Pancreas (tissue), 10 donors: ENCODE results near the gene VAC14. TPM values are rescaled to one million over a fixed set of nuclear protein-coding genes. Genes with fewer than 3 reads are reported as not detected.

Experiments
- ATAC-seq, 4 donors: fragments of 200-7000 bp; cut with Tn5 transposase; one replicate each; pipeline versions ENCODE4 v1.8.0 to v1.9.1; 2020; ENCODE audit warnings: mild to moderate bottlenecking in 4 of 4, moderate library complexity in 4 of 4
- DNase-seq, 6 donors: peaks; one replicate each; pipeline ENCODE4 v3.0.0-alpha.2; 2020
- FAIRE-seq: peaks from 2 replicates; lab custom pipeline; 2012; peaks lifted over from hg19 to GRCh38; lab: Jason Lieb, UNC
- H3K27ac ChIP-seq, 4 donors: fragments of 200-600 bp; sonication (generic); 1 replicate in 3 of 4; 2 replicates in 1 of 4; pipeline versions ENCODE4 v1.5.0 to v1.8.0; 2020
- H3K27me3 ChIP-seq, 4 donors: fragments of 200-600 bp; one replicate each; pipeline ENCODE4 v1.8.0; 2021
- H3K36me3 ChIP-seq, 3 donors: fragments of 200-600 bp; sonication (generic) in 1 of 3; one replicate each; pipeline versions ENCODE4 v1.5.0 to v1.8.0; 2020 to 2021
- H3K4me1 ChIP-seq, 3 donors: fragments of 200-600 bp; one replicate each; pipeline ENCODE4 v1.8.0; 2021
- H3K4me3 ChIP-seq, 4 donors: fragments of 200-600 bp; sonication (generic) in 2 of 4; one replicate each; pipeline versions ENCODE4 v1.5.0 to v1.8.0; 2020 to 2021
- H3K9me3 ChIP-seq, 4 donors: fragments of 200-600 bp; one replicate each; pipeline ENCODE4 v1.8.0; 2021
- CTCF ChIP-seq, 4 donors: fragments of 200-600 bp; sonication (generic) in 3 of 4; IDR thresholded peaks; one replicate each; pipeline versions ENCODE4 v1.5.0 to v1.8.0; 2021; ENCODE audit warnings: antibody characterized with exemption in 4 of 4
- WGBS, 2 donors: extraction: QIAGEN DNeasy Blood & Tissue Kit; methylation state at CpG; one replicate each; pipeline ENCODE4 v1.1.7; 2013; 5-methylcytosine and 5-hydroxymethylcytosine counted together
- intact Hi-C, 3 donors: fragments of 100-400 bp; cut with DNase I; formaldehyde crosslinking; loops; one replicate each; pipeline versions ENCODE4 v1.11.1 to v1.14.2; 2022
- polyA plus RNA-seq, 2 donors: library from polyadenylated mRNA; stranded (reverse); fragments of 200-250 nt; gene quantifications; one replicate each; pipeline ENCODE4 v1.2.3, GENCODE V29; 2013
- total RNA-seq, 6 donors: library from RNA; stranded (reverse); fragmentation: NEBNext Ultra II Directional in 4 of 6; extraction: Animal tissue kit (Norgen Biotek cat#: 25700) in 4 of 6; gene quantifications; one replicate each; pipeline versions ENCODE4 v1.2.1 to v1.2.4, GENCODE V29; 2021 to 2023
- donor health status: healthy with polysubstance abuse.
- donor health status: DM: no; HTN: no; CAD: no; lungs with moderate emphysema.
- donor health status: DM: no; HTN: no; CAD: no.
- donor health status: control.
- donor health status: control.
- donor health status: Bipolar disorder and iron deficiency.
- donor health status: DM: yes; HTN: yes; CAD: no.
- donor health status: DM: no; HTN: no; CAD: no.
- donor health status: DM: no; HTN: no; CAD: no.
- donor health status: DM: yes; HTN: yes; CAD: no.

VAC14 gene
- total and polyA plus RNA-seq, 8 donors = 9.6 to 36.3 (median 14.9) TPM

DNA sequence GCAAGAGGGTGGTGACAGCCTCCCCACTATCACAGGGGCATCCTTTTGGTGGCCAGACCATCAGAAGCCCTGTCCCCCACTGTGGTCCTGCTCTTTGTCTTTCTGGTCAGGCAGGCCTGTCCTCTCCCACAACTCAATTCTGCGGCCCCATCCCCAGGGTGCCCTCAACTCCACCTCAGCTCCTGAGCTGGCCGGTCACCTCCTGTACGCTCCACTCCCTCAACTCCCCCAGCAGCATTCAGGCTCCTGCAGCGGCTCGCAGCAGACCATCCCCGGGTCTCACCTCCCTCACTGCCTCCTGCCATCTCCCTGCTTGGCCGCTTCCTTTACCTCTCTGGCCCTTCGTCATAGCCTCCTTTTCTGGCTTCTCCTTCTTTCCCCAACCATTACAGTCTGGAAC, 71.7 kb downstream of the VAC14 start:
- Histone ChIP-seq H3K4me3 (no peak overlapping the region), H3K27ac (no peak overlapping the region), H3K36me3 (peaks cover 0 to 6% (median 2%) of the 10 kb centered on the region in 3 donors), H3K4me1 (peaks cover 0 to 3% (median 0%) of the 10 kb centered on the region in 3 donors), H3K9me3 (no peaks in the 10 kb centered on the region), H3K27me3 (no peaks in the 10 kb centered on the region)
- DNase-seq (no peak), FAIRE-seq (no peak), ATAC-seq (no peak)
- intact Hi-C loops = no loop called here
- 95 to 98% methylated on average over 8 of the region's 8 CpGs for WGBS, 2 donors
- no peak for TF ChIP-seq CTCF (IDR thresholded peaks at IDR 0.05)

GRCh38 chr16:70728150-70728549, 72.8 kb downstream of the VAC14 start:
- H3K27ac ChIP-seq = no peak overlapping the region
- FAIRE-seq (no peak), ATAC-seq (no peak), DNase-seq (no peak)
- no peak overlapping the region for H3K4me3 ChIP-seq
- no peaks in the 10 kb centered on the region for H3K27me3 ChIP-seq
- 94 to 99% methylated on average over 9 of the region's 9 CpGs for WGBS, 2 donors
- intact Hi-C loops = no loop called here
- no peaks in the 10 kb centered on the region for H3K9me3 ChIP-seq
- TF ChIP-seq CTCF (IDR thresholded peaks at IDR 0.05) = no peak
- peaks cover 0 to 3% (median 0%) of the 10 kb centered on the region in 3 donors for H3K4me1 ChIP-seq
- H3K36me3 ChIP-seq = peaks cover 0 to 6% (median 2%) of the 10 kb centered on the region in 3 donors

- intact Hi-C loops = no loop called here
- no peak for FAIRE-seq
- DNase-seq = no peak
- H3K4me3 ChIP-seq = no peak overlapping the region
- H3K4me1 ChIP-seq = peaks cover 0 to 3% (median 0%) of the 10 kb centered on the region in 3 donors
- no peak for TF ChIP-seq CTCF (IDR thresholded peaks at IDR 0.05)
- 81 to 84% methylated on average over 9 of the region's 9 CpGs for WGBS, 2 donors
- peaks cover 0 to 6% (median 2%) of the 10 kb centered on the region in 3 donors for H3K36me3 ChIP-seq
- no peak for ATAC-seq
- H3K9me3 ChIP-seq = no peaks in the 10 kb centered on the region
- no peaks in the 10 kb centered on the region for H3K27me3 ChIP-seq
- peak overlapping the region in 2 of 4 donors; percentile 71 to 75 for H3K27ac ChIP-seq
These were observed 74.0 kb downstream of the VAC14 start for GRCh38 chr16:70726892-70727361.

GRCh38 chr16:70725912-70726828, 74.8 kb downstream of the VAC14 start:
- peak; percentile 27 to 39 (median 34) for ATAC-seq
- Histone ChIP-seq H3K36me3 (peaks cover 0 to 4% (median 2%) of the 10 kb centered on the region in 3 donors), H3K9me3 (no peaks in the 10 kb centered on the region), H3K27ac (peak overlapping the region; percentile 39 to 75 (median 66)), H3K4me1 (peaks cover 0 to 3% (median 0%) of the 10 kb centered on the region in 3 donors), H3K27me3 (no peaks in the 10 kb centered on the region), H3K4me3 (no peak overlapping the region)
- 83 to 85% methylated on average over 31 of the region's 31 CpGs for WGBS, 2 donors
- TF ChIP-seq CTCF (IDR thresholded peaks at IDR 0.05) = no peak
- no peak for FAIRE-seq
- DNase-seq = no peak
- intact Hi-C loops = no loop called here
